DND-41 (cell line): ENCODE data around the gene METTL23.

Source experiments
- EZH2 ChIP-seq: IDR thresholded peaks from 3 replicates; pipeline ENCODE4 v1.6.1; 2012; ENCODE audit warnings: borderline replicate concordance, low read depth, mild to moderate bottlenecking, moderate library complexity, low read length, inconsistent platforms; ENCODE audit not compliant: severe bottlenecking
- TF ChIP-seq, protein P1 (sequence below): IDR thresholded peaks from 2 replicates; pipeline ENCODE4 v1.5.1; 2012; ENCODE audit warnings: borderline replicate concordance, low read length, moderate library complexity, mild to moderate bottlenecking; ENCODE audit not compliant: poor library complexity, severe bottlenecking; ENCODE audit errors: extremely low read depth

DNA sequence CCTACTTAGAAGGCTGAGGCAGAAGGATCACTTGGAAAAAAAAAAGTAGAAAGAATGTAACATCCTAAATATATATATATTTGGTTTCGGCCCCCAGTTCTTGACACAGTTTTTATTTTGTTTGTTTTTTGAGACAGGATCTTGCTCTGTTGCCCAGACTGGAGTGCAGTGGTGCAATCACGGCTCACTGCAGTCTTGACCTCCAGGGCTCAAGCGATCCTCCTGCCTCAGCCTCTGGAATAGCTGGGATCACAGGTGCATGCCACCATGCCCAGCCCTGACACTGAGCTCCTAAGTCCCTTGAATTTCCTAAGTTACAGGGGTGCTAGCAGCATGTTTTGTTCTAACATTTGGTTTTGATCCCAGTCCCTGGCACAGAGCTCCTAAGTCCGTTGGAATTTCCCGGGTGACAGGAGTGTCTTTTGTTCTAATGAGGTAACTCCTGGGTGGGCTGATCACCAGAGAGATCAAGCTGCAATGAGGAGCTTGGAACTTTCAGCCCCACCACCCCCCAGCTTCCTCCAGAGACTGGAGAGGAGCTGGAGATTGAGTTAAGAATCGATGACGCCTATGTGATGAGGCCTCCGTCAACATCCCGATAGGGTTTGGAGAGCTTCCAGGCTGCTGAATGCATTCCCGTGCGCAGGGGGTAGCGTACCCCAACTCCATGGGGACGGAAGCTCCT, 35.9 kb upstream of the METTL23 start:
- TF ChIP-seq, protein P1, sequence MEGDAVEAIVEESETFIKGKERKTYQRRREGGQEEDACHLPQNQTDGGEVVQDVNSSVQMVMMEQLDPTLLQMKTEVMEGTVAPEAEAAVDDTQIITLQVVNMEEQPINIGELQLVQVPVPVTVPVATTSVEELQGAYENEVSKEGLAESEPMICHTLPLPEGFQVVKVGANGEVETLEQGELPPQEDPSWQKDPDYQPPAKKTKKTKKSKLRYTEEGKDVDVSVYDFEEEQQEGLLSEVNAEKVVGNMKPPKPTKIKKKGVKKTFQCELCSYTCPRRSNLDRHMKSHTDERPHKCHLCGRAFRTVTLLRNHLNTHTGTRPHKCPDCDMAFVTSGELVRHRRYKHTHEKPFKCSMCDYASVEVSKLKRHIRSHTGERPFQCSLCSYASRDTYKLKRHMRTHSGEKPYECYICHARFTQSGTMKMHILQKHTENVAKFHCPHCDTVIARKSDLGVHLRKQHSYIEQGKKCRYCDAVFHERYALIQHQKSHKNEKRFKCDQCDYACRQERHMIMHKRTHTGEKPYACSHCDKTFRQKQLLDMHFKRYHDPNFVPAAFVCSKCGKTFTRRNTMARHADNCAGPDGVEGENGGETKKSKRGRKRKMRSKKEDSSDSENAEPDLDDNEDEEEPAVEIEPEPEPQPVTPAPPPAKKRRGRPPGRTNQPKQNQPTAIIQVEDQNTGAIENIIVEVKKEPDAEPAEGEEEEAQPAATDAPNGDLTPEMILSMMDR, result no peak
- TF ChIP-seq EZH2, result no peak
